ENCODE data around the gene GPR17.

- TF ChIP-seq CTCF (optimal IDR thresholded peaks at IDR 0.05 in 1 of 3, IDR thresholded peaks at IDR 0.05 in 1 of 3, conservative IDR thresholded peaks at IDR 0.05 in 1 of 3; ENCODE audit: extremely low read depth in 1 of 3, insufficient read depth in 2 of 3, low read length in 3 of 3): no peak
- no peak for TF ChIP-seq EZH2 (IDR thresholded peaks at IDR 0.05; ENCODE audit: low read length)
These were observed 13.9 kb upstream of the GPR17 start for GRCh38 chr2:127631997-127632581.

Data from keratinocyte (primary cell).